Measurements from ENCODE around the gene S100A7. TPM values are rescaled to one million over a fixed set of nuclear protein-coding genes. Genes with fewer than 3 reads are reported as not detected.

The S100A7 gene
- total RNA-seq, 2 donors from 2014 or later: not detected

DNA sequence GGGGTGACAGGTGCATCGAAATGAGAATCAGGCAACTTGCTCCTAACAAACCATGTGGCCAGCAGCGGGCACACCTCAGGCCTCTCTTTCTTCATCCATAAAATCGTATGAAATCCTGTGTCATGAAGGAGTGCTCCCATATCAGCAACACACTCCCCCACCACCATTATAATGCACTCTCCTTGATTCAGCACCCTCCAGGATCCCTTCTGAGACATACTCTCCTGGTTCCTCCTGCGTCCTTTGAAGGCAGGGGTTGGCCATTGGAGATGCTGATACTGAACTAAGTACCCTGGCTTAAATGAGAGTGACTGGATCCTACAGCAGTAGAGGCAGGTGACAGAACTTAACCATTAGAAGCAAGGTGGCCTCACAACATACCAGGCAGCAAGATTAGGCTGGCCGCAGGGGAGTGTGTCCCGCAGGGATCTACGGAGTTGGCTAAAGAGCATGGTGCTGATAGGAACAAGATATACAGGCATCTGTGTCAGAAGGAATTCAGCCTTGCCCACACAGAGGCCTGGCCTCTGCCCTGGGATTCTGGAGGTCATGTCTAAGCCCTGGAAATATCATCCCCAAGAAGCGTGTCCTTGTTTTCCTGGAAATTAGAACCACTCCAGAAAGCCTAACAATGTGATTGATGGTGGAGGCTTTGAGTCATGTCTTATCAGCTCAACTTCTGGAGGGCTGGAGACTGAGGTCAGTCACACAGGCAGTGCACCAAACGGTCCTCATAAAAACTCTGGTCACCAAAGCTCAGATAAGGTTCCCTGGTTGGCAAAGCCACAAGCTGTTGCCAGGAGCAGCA lies 27.4 kb downstream of the S100A7 start:
- Histone ChIP-seq H3K4me3 (no peak overlapping the region), H3K36me3 (no peaks in the 10 kb centered on the region), H3K27me3 (no peaks in the 10 kb centered on the region), H3K9me3 (no peaks in the 10 kb centered on the region), H3K4me1 (no peaks in the 10 kb centered on the region), H3K27ac (no peak overlapping the region)
- TF ChIP-seq, protein P1, sequence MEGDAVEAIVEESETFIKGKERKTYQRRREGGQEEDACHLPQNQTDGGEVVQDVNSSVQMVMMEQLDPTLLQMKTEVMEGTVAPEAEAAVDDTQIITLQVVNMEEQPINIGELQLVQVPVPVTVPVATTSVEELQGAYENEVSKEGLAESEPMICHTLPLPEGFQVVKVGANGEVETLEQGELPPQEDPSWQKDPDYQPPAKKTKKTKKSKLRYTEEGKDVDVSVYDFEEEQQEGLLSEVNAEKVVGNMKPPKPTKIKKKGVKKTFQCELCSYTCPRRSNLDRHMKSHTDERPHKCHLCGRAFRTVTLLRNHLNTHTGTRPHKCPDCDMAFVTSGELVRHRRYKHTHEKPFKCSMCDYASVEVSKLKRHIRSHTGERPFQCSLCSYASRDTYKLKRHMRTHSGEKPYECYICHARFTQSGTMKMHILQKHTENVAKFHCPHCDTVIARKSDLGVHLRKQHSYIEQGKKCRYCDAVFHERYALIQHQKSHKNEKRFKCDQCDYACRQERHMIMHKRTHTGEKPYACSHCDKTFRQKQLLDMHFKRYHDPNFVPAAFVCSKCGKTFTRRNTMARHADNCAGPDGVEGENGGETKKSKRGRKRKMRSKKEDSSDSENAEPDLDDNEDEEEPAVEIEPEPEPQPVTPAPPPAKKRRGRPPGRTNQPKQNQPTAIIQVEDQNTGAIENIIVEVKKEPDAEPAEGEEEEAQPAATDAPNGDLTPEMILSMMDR (IDR thresholded peaks at IDR 0.05): no peak
- peak; percentile 44 for DNase-seq (ENCODE audit: low spot score)

DNA sequence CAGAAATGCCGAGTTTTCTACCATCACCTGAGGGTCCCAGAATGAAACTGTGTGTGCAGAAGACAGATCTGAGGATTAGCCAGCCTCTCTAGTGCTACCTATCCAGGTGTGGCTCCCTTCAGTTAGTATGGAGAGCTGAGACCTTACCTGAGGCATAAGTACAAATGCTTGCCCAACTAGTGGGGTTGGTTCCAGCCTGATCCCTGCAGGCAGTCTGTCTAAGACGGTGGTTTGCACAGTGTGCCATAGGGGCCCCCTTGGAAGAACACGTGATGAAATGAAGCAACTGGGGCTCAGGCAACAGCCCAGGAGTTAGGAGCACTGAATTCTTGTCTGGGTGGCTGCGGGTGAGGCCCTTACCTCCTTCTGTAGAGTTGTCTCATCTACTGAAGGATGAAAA lies 28.5 kb downstream of the S100A7 start:
- peak; percentile 21 for DNase-seq (ENCODE audit: low spot score)

GRCh38 chr1:153431427-153431826 lies 29.0 kb downstream of the S100A7 start:
- H3K27me3 ChIP-seq: no peaks in the 10 kb centered on the region
- H3K9me3 ChIP-seq: no peaks in the 10 kb centered on the region
- no peak overlapping the region for H3K27ac ChIP-seq
- H3K36me3 ChIP-seq: no peaks in the 10 kb centered on the region
- no peaks in the 10 kb centered on the region for H3K4me1 ChIP-seq
- H3K4me3 ChIP-seq: no peak overlapping the region
- TF ChIP-seq, protein P1 (IDR thresholded peaks at IDR 0.05): no peak
- peak; percentile 11 for DNase-seq (ENCODE audit: low spot score)

More for the DNA sequence above, 28.5 kb downstream of the S100A7 start:
- Histone ChIP-seq H3K4me1 (no peaks in the 10 kb centered on the region), H3K27ac (no peak overlapping the region), H3K9me3 (no peaks in the 10 kb centered on the region), H3K36me3 (no peaks in the 10 kb centered on the region), H3K27me3 (no peaks in the 10 kb centered on the region), H3K4me3 (no peak overlapping the region)
- TF ChIP-seq, protein P1 (IDR thresholded peaks at IDR 0.05): no peak

DNA sequence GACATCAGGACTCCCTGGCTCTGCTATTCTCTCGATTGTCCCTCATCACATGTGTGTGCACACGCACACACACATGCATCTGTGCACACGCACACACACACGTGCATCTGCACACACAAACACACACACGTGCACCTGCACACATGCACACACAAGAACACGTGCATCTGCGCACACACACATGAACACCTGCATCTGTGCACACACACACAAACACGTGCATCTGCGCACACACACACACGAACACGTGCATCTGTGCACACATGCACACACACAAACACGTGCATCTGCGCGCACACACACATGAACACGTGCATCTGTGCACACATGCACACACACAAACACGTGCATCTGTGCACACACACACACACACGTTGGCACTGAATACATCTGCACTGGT lies 29.4 kb downstream of the S100A7 start:
- H3K36me3 ChIP-seq: no peaks in the 10 kb centered on the region
- no peaks in the 10 kb centered on the region for H3K27me3 ChIP-seq
- no peaks in the 10 kb centered on the region for H3K9me3 ChIP-seq
- DNase-seq (ENCODE audit: low spot score): peak; percentile 11
- no peaks in the 10 kb centered on the region for H3K4me1 ChIP-seq
- H3K27ac ChIP-seq: no peak overlapping the region
- no peak overlapping the region for H3K4me3 ChIP-seq
- TF ChIP-seq, protein P1 (IDR thresholded peaks at IDR 0.05): no peak

GRCh38 chr1:153430561-153430960 lies 29.9 kb downstream of the S100A7 start:
- TF ChIP-seq, protein P1 (IDR thresholded peaks at IDR 0.05): no peak
- DNase-seq (ENCODE audit: low spot score): peak; percentile 54
- H3K36me3 ChIP-seq: no peaks in the 10 kb centered on the region
- no peaks in the 10 kb centered on the region for H3K27me3 ChIP-seq
- no peak overlapping the region for H3K27ac ChIP-seq
- H3K9me3 ChIP-seq: no peaks in the 10 kb centered on the region
- H3K4me3 ChIP-seq: no peak overlapping the region
- no peaks in the 10 kb centered on the region for H3K4me1 ChIP-seq

DNA sequence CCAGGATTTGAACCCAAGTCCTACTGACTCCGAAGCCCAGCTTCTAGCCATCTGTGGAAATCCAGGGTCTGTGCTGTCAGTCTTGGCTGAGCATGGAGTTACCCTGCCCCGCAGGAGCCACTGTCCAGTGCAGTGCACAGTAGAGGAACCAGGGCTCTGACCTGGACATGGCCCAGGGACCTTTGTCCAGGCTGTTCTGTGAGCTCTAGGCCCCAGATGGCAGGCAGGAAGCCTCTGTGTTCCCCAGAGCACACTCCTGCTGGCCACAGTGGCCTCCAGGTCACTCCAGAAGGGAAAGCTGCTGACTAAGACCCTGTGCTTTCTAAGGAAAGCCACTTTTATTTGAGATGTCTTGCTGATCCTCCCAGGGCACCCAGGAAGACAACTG lies 30.3 kb downstream of the S100A7 start:
- H3K4me1 ChIP-seq: no peaks in the 10 kb centered on the region
- no peak overlapping the region for H3K4me3 ChIP-seq
- H3K27ac ChIP-seq: no peak overlapping the region
- no peaks in the 10 kb centered on the region for H3K9me3 ChIP-seq
- TF ChIP-seq, protein P1 (IDR thresholded peaks at IDR 0.05): no peak
- H3K36me3 ChIP-seq: no peaks in the 10 kb centered on the region
- no peaks in the 10 kb centered on the region for H3K27me3 ChIP-seq
- peak; percentile 7 for DNase-seq (ENCODE audit: low spot score)

Measured in right atrium auricular region (tissue), 2 donors.